Hematopoietic multipotent progenitor cell treated with erythropoietin and hydrocortisone succinate and interleukin-3 and kit ligand, for 6 days (in vitro differentiated cells): Measurements from ENCODE around the gene FRMD7.
"Not testable (repeated sequence)": the region's sequence is repeated elsewhere in the genome, so short reads cannot be mapped to it uniquely, and the experiment has no call there.

Source experiments
- DNase-seq: peaks from one replicate; pipeline ENCODE4 v3.0.0-alpha.2; 2015

Gene FRMD7

GRCh38 chrX:132127743-132128142 lies at the start of gene FRMD7:
Gene FRMD7, minus strand, starts transcription at chrX:132128020. Its CDS starts 176 bp downstream, at chrX:132127844.
- DNase-seq = no peak

GRCh38 chrX:132173647-132174046 lies 45.8 kb upstream of the FRMD7 start:
- no peak for DNase-seq

- DNase-seq = no peak
Observed at GRCh38 chrX:132171881-132172280, 44.1 kb upstream of the FRMD7 start.

GRCh38 chrX:132171478-132171877 lies 43.7 kb upstream of the FRMD7 start:
- no peak for DNase-seq

- DNase-seq = no peak
Observed at GRCh38 chrX:132169554-132169953, 41.7 kb upstream of the FRMD7 start.

GRCh38 chrX:132165651-132166050 lies 37.8 kb upstream of the FRMD7 start:
- no peak for DNase-seq

GRCh38 chrX:132165005-132165404 lies 37.2 kb upstream of the FRMD7 start:
- no peak for DNase-seq

- not testable (repeated sequence) for DNase-seq
Observed at GRCh38 chrX:132163094-132163493, 35.3 kb upstream of the FRMD7 start.

GRCh38 chrX:132153166-132153565 lies 25.3 kb upstream of the FRMD7 start:
- DNase-seq = no peak

- DNase-seq = no peak
Observed at GRCh38 chrX:132146456-132146855, 18.6 kb upstream of the FRMD7 start.

GRCh38 chrX:132144061-132144460 lies 16.2 kb upstream of the FRMD7 start:
- DNase-seq = no peak

- DNase-seq = no peak
Observed at GRCh38 chrX:132125906-132126305, 1.9 kb downstream of the FRMD7 start.

- DNase-seq = no peak
Observed at GRCh38 chrX:132120913-132121312, 6.9 kb downstream of the FRMD7 start.

- DNase-seq = no peak
Observed at GRCh38 chrX:132119821-132120515, 7.9 kb downstream of the FRMD7 start.

GRCh38 chrX:132119283-132119682 lies 8.5 kb downstream of the FRMD7 start:
- DNase-seq = no peak

- DNase-seq = no peak
Observed at GRCh38 chrX:132118358-132118757, 9.5 kb downstream of the FRMD7 start.

- no peak for DNase-seq
Observed at GRCh38 chrX:132115792-132116191, 12.0 kb downstream of the FRMD7 start.

- no peak for DNase-seq
Observed at GRCh38 chrX:132114607-132115006, 13.2 kb downstream of the FRMD7 start.

GRCh38 chrX:132107291-132107690 lies 20.5 kb downstream of the FRMD7 start:
- DNase-seq = no peak

- no peak for DNase-seq
Observed at GRCh38 chrX:132101799-132102198, 26.0 kb downstream of the FRMD7 start.

- DNase-seq = no peak
Observed at GRCh38 chrX:132101206-132101605, 26.6 kb downstream of the FRMD7 start.

GRCh38 chrX:132098704-132099103 lies 29.1 kb downstream of the FRMD7 start:
- not testable (repeated sequence) for DNase-seq

GRCh38 chrX:132094164-132094563 lies 33.7 kb downstream of the FRMD7 start:
- no peak for DNase-seq

GRCh38 chrX:132093239-132093860 lies 34.5 kb downstream of the FRMD7 start:
- no peak for DNase-seq
